ENCODE data around the gene ZNFX1.
"Not testable (repeated sequence)": the region's sequence is repeated elsewhere in the genome, so short reads cannot be mapped to it uniquely, and the experiment has no call there.

Gene ZNFX1

DNA sequence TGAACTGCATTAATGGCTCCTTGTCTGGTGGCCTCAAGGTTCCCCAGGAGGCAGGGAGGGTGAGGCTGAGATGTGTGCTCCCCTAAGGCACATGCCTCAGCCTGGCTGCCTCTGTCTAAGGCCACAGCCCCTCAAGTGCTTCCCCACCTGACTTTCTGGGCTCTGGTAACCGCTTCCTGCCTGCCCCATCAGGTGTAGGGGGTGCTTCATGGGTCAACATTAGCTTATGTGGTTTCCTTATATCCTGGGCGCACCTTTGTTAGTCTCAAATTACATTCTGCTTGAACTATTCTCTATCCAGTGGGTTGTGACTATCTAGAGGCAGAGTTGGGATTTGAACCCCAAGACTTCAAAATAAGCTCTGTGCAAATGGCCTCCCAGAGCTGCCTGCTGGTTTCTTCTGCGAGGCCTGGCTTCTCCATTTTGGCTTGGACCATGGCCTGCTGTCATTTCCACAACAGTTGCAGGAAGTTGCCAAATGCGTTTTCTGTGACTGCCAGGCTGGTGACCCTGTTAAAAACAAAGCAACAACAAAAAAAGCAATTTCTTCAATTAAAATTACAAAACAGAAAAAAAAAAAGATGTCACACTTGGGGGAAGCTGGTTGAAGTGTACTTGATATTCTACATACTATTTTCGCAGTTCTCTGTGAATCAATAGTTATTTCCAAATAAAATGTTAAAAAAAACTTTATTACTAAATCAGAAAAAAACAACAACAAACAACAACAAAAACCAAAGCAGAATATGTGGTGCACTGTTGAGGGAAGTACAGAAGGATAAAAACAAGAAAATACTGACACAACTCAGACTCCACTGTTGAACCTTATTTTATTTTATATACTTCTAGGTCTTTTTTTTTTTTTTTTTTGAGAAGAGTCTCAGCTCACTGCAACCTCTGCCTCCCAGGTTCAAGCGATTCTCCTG lies 20.0 kb upstream of the ZNFX1 start:
- TF ChIP-seq, protein P1, sequence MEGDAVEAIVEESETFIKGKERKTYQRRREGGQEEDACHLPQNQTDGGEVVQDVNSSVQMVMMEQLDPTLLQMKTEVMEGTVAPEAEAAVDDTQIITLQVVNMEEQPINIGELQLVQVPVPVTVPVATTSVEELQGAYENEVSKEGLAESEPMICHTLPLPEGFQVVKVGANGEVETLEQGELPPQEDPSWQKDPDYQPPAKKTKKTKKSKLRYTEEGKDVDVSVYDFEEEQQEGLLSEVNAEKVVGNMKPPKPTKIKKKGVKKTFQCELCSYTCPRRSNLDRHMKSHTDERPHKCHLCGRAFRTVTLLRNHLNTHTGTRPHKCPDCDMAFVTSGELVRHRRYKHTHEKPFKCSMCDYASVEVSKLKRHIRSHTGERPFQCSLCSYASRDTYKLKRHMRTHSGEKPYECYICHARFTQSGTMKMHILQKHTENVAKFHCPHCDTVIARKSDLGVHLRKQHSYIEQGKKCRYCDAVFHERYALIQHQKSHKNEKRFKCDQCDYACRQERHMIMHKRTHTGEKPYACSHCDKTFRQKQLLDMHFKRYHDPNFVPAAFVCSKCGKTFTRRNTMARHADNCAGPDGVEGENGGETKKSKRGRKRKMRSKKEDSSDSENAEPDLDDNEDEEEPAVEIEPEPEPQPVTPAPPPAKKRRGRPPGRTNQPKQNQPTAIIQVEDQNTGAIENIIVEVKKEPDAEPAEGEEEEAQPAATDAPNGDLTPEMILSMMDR (IDR thresholded peaks at IDR 0.05) = no peak

DNA sequence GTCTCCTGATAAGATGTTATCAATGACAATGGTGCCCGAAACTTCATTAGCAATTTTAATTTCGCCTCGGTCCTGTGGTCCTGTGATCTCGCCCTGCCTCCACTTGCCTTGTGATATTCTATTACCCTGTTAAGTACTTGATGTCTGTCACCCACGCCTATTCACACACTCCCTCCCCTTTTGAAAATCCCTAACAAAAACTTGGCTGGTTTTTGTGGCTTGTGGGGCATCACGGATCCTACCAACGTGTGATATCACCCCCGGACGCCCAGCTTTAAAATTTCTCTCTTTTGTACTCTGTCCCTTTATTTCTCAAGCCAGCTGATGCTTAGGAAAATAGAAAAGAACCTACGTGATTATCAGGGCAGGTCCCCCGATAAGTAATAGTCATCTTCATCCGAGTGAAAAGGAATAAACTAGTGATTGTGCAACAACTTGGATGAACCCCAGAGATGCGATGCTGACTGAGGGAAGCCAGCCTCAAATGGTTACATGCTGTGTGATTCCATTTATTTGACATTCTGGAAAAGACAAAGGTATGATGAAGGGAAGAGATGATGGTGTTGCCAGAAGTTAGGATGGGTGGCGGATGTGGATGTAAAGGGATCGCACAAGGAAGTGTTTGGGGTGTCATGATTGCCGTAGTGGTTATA lies 16.3 kb upstream of the ZNFX1 start:
- H3K4me1 ChIP-seq; H3K36me3 ChIP-seq (ENCODE audit: control insufficient read depth, insufficient read depth, low read length); H3K79me2 ChIP-seq; H3K4me3 ChIP-seq (ENCODE audit: low read depth, low read length); H3K4me2 ChIP-seq (ENCODE audit: low read length); H3K27me3 ChIP-seq (ENCODE audit: control insufficient read depth, insufficient read depth, low read length); H3K9ac ChIP-seq; H3K27ac ChIP-seq; H2AFZ ChIP-seq; H3K9me3 ChIP-seq (ENCODE audit: control insufficient read depth, low read length): not testable (repeated sequence)

More for the DNA sequence above, 20.0 kb upstream of the ZNFX1 start:
- H3K4me2 ChIP-seq (ENCODE audit: low read length) = no peak overlapping the region
- no peak overlapping the region for H3K9ac ChIP-seq
- H3K4me3 ChIP-seq (ENCODE audit: low read depth, low read length) = no peak overlapping the region
- H2AFZ ChIP-seq = no peak overlapping the region
- no peaks in the 10 kb centered on the region for H3K79me2 ChIP-seq
- H3K27ac ChIP-seq = no peak overlapping the region
- no peaks in the 10 kb centered on the region for H3K9me3 ChIP-seq (ENCODE audit: control insufficient read depth, low read length)
- no peaks in the 10 kb centered on the region for H3K4me1 ChIP-seq
- H3K36me3 ChIP-seq (ENCODE audit: control insufficient read depth, insufficient read depth, low read length) = no peaks in the 10 kb centered on the region
- H3K27me3 ChIP-seq (ENCODE audit: control insufficient read depth, insufficient read depth, low read length) = no peaks in the 10 kb centered on the region

DNA sequence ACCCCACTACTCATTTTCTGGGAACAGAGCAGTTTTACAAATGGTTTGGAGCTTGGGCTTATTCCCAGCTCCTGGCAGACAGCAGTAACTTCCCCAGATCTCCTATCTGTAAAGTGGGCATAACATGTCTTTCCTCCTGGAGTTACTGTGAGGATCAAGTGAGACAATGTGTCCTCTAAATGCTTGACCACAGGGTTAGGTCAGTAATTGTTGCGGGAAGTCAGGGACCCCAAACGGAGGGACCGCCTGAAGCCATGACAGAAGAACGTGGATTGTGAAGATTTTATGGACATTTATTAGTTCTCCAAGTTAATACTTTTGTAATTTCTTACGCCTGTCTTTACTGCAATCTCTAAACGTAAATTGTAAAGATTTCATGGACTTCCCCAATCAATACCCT lies 15.3 kb upstream of the ZNFX1 start:
- Histone ChIP-seq H3K9ac (no peak overlapping the region), H3K4me3 (ENCODE audit: low read depth, low read length) (no peak overlapping the region), H3K9me3 (ENCODE audit: control insufficient read depth, low read length) (no peaks in the 10 kb centered on the region), H3K79me2 (no peaks in the 10 kb centered on the region), H3K27ac (no peak overlapping the region), H3K36me3 (ENCODE audit: control insufficient read depth, insufficient read depth, low read length) (no peaks in the 10 kb centered on the region), H3K4me1 (no peaks in the 10 kb centered on the region), H2AFZ (no peak overlapping the region), H3K4me2 (ENCODE audit: low read length) (no peak overlapping the region), H3K27me3 (ENCODE audit: control insufficient read depth, insufficient read depth, low read length) (no peaks in the 10 kb centered on the region)
- TF ChIP-seq, protein P1 (IDR thresholded peaks at IDR 0.05) = no peak

DNA sequence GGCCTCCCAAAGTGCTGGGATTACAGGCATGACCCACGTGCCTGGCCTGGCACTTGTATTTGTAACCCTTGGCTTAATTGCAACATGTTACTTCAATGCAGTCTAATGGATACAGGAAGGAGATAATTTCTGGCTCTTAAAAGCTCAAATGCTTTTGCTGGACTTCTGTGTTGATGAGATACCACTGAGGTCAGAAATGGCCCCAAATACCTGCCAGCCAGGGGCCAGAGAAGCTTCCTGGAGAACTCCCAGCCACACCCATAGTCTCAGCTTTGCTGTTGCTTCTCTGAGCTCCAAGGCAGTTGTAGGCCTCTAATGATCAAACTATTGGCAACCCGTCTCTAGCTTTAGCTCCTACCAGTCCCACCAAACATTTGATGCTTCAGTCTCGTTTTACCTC lies 14.2 kb upstream of the ZNFX1 start:
- Histone ChIP-seq H3K9ac (no peak overlapping the region), H3K27me3 (ENCODE audit: control insufficient read depth, insufficient read depth, low read length) (no peaks in the 10 kb centered on the region), H3K4me1 (no peaks in the 10 kb centered on the region), H3K4me2 (ENCODE audit: low read length) (no peak overlapping the region), H3K27ac (no peak overlapping the region), H3K79me2 (no peaks in the 10 kb centered on the region), H3K4me3 (ENCODE audit: low read depth, low read length) (no peak overlapping the region), H3K9me3 (ENCODE audit: control insufficient read depth, low read length) (no peaks in the 10 kb centered on the region), H3K36me3 (ENCODE audit: control insufficient read depth, insufficient read depth, low read length) (no peaks in the 10 kb centered on the region), H2AFZ (no peak overlapping the region)
- TF ChIP-seq, protein P1 (IDR thresholded peaks at IDR 0.05) = no peak

DNA sequence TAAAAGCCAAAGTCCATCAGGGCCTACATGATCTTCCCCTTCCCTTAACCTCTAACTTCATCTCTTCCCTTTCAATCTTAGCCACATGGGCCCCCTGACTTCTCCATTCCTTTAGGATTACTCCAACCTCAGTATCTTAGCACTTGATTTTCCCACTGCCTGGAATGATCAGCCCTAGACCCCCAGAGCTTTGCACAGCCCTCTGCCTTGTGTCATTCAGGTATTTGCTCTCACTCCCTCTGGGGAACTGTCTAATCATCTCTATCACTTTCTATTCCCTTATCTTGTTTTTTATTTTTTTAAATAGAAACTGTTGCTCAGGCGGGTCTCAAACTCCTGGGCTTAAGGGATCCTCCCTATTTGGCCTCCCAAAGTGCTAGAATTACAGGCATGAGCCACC lies 13.3 kb upstream of the ZNFX1 start:
- Histone ChIP-seq H3K9me3 (ENCODE audit: control insufficient read depth, low read length) (no peaks in the 10 kb centered on the region), H3K4me1 (no peaks in the 10 kb centered on the region), H3K4me3 (ENCODE audit: low read depth, low read length) (no peak overlapping the region), H2AFZ (no peak overlapping the region), H3K4me2 (ENCODE audit: low read length) (no peak overlapping the region), H3K79me2 (no peaks in the 10 kb centered on the region), H3K36me3 (ENCODE audit: control insufficient read depth, insufficient read depth, low read length) (no peaks in the 10 kb centered on the region), H3K27ac (no peak overlapping the region), H3K27me3 (ENCODE audit: control insufficient read depth, insufficient read depth, low read length) (no peaks in the 10 kb centered on the region), H3K9ac (no peak overlapping the region)
- TF ChIP-seq, protein P1 (IDR thresholded peaks at IDR 0.05) = no peak

All from parathyroid adenoma (tissue), 2 donors.